Islet of Langerhans (tissue), 1 donor: ENCODE results near the gene KDM1A.
"Not testable (repeated sequence)": the region's sequence is repeated elsewhere in the genome, so short reads cannot be mapped to it uniquely, and the experiment has no call there.

Experiments
- FAIRE-seq: peaks from one replicate; lab custom pipeline; 2011; peaks lifted over from hg19 to GRCh38; lab: Jason Lieb, UNC

Gene KDM1A

DNA sequence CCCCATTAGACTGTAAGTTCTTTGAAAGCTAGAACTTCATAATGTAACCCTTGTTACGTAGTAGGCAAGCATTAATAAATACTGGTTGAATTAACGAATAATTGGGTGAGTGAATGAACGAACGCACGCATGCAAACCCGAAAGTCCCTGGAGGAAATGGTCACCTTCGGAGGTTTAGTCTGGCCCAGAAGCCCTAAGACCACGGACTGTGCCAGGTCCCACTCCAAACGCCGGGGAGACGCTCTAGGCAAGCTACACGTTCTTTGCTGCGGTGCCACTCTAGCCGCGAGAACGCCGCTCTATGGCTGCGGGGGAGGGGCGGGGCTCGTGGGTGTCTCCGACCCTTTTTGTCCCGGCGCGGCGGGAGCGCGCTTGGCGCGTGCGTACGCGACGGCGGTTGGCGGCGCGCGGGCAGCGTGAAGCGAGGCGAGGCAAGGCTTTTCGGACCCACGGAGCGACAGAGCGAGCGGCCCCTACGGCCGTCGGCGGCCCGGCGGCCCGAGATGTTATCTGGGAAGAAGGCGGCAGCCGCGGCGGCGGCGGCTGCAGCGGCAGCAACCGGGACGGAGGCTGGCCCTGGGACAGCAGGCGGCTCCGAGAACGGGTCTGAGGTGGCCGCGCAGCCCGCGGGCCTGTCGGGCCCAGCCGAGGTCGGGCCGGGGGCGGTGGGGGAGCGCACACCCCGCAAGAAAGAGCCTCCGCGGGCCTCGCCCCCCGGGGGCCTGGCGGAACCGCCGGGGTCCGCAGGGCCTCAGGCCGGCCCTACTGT lies at the start of gene KDM1A:
TSS of gene KDM1A (plus strand) at position 375 of the 769 bp plus-strand sequence. CDS start at position 504, 129 bp downstream.
- no peak for FAIRE-seq

DNA sequence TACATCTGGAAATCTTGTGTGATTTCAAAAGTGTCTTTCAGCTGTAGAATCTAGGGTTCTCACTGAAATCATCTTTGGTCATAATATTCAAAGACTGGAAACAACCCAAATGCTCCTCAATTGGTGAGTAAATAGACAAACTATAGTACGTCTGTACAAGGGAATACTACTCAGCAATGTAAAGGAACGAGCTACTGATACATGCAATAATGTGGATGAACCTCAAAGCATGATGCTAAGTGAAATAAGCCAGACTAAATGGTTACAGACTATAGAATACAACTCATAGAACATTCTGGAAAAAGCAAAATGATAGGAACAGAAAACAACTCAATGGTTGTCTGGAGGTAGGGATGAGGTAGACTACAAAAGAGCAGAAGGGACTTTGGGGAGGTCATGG lies 49.2 kb upstream of the KDM1A start:
- no peak for FAIRE-seq

DNA sequence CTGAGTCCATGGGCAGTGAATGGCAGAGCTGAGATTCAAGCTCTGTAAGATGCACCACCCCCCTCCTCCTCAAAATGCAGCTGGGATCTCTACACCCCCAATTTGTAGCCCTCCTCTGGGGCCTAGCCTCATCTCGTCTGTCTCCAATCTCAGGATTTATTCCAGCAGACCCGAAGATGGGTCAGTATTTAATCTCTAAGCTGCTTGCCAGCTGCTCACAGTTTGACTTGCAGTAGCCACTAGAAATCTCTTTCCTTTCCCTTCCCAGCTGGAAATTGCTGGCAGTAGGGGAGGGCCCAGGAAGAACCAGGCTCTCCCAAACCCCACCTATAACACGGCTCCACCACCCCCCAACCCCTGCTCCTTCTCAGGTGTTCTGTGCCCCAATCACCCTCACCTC lies 48.1 kb upstream of the KDM1A start:
- FAIRE-seq, result no peak

DNA sequence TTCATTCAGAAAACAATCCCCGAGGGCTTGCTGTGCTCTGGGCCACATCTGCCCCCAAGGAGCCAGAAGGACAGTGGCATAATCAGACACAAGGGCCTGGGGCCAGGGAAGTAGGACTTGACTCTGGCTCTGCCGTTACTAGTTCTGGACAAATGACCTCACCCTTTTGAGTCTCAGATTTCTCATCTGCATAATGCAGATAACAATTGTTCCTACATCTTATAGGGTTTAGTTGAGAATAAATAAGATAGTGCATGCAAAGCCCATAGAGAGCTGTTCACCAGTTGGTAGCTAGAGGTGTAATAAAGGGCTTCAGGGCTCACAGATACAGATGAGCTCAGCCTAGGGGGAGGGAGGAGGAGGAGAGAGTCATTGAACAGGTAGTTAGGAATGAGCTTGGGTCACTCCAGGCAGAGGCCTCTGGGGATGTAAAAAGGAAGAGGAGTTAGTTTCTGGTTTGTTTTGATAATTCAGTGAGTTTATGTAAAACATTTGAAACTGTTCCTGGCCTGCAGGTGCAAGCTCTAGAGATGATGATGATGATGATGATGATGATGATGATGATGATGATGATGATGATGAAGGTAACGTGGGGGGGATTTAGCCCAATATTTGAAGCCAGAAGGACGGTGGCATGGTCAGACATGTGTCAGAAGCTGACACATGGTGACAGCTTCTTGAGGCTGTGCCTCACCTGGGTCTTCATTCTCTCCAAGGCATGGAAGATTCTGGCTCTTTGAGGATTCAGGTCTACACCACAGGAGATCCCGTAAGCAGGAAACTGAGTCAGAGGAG lies 47.5 kb upstream of the KDM1A start:
- FAIRE-seq, result no peak

DNA sequence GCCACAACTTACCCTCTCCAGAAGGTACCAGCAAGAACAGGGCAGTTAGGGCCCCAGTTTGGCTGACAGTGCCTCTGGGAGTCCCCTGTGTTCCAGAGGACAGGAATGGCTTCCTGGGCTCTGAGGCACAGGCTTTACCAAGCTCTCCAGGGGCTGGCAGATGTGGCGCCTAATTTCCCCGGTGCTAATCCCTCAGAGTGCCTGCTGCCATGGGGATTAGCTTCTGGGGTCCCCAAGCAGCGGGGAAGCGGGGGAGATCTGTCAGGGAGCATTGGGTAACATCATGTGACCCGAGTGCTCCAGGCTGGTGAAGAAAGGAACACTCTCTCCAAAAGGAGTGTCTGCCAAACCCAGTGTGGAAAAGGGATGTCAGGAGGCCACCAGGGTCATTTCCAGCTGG lies 46.5 kb upstream of the KDM1A start, which contains the start of gene LACTBL1:
TSS of gene LACTBL1 (minus strand) at position 107 of the 400 bp plus-strand sequence. CDS start 550 bp downstream, outside the sequence.
- FAIRE-seq, result no peak

DNA sequence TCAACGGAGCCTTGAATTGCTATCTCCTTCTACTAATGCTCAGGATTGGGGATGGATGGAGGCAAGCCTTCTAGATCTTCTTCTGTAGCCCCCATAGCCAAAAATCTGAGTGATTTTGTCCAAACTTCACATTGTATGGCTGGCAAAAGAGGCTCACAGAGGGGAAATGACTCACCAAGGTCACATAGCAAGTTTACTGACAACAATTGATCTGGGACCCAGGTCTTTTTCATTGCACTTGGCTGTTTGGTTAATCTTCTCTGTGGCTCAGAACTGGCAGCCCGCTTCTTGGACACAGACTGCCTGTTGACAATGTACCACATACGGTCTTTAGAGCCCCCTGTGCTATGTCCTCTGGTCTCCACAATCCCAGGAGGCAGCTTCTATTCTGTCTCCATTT lies 43.6 kb upstream of the KDM1A start:
- FAIRE-seq, result no peak

DNA sequence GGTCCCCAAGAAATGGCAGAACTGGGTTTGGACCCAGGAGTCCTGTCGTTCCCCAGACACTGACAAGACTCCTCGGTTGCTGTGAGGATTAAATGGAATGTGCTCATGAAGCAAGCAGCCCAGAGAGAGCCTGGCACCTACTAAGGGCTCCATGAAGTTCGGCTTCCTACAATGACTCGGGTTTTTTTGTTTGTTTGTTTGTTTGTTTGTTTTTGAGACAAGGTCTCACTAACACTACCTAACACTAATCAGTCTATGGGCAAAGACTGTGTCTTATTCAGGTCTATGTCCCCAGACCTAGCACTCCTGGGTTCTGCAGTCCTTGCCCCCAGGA lies 43.2 kb upstream of the KDM1A start:
- FAIRE-seq, result no peak

DNA sequence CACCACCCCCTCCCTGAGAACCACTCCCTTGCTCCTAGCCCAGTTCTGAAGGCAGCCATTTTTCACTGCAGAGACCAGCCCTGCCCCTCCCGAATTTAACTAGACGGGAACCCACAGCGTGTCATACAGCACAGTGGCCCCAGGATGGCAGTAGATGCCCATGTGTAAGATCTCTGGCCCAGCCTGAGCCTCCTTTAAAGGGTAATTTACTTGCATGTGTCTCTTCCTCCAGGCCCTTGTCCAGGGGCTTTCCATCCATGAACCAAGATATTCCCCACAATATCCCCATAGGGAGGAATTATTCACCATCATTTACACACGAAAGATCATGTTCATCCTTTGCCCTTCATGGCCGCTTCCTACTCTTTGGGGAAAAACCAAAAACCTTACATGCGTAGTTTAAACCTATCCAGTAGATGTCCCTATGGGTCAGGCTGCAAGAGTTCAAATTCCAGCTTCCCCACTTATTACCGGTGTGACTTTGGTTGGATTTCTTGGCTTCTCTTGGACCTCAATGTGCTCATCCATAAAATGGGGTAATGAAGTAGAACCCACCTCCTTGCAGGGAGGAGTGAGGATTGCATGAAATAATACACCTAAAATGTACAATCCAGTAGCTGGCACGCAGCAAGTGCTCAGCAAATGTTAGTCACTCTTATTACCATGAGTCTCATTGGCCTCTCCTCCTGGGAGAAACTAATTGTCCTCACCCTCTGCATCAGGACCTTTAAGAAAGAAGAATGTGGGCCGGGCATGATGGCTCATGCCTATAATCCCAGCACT lies 42.6 kb upstream of the KDM1A start:
- peak; percentile 21 for FAIRE-seq

DNA sequence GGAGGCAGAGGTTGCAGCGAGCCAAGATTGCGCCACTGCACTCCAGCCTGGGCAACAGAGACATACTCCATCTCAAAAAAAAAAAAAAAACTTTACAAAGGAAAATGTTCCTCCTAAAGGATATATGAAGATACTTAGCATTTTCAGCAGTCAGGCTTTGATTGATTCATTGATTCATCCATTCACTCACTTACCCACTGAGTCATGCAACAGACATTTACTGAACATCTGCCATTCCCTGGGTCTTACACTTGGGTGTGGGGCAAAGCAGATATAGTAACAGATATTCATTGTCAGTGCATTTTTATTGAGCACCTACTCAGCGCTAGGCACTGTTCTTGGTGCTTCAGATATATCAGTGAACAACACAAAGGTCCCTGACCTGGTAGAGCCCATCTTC lies 41.0 kb upstream of the KDM1A start:
- FAIRE-seq, result no peak

DNA sequence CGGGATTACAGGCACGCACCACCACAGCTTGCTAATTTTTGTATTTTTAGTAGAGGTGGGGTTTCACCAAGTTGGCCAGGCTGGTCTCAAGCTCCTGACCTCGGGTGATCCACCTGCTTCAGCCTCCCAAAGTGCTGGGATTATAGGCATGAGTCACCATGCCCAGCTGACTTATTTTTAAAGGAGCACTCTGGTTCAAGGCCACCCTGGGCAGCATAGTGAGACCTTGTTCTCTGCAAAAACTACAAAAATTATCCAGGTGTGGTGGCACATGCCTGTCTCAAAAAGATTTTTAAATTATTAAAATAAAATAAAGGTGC lies 38.8 kb upstream of the KDM1A start:
- not testable (repeated sequence) for FAIRE-seq

DNA sequence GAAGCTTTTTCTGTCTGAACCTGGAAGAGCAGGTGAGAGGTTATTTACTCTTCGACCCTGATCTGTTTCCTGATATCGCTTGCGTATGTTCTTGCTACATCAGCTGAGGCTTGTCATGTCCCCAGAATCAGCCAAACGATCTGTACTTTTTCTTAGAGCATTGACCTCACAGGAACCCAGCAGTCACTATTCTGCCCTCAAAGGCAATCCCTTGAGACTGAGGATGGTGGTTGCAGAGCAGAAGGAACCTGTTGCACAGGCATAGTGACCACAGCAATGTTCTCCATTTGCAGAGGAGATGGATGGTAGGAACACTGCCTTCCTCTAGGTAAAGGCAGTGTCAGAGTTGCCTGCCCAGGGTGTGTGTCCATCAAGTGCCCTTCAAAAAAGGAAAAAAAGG lies 35.3 kb upstream of the KDM1A start:
- FAIRE-seq, result no peak

DNA sequence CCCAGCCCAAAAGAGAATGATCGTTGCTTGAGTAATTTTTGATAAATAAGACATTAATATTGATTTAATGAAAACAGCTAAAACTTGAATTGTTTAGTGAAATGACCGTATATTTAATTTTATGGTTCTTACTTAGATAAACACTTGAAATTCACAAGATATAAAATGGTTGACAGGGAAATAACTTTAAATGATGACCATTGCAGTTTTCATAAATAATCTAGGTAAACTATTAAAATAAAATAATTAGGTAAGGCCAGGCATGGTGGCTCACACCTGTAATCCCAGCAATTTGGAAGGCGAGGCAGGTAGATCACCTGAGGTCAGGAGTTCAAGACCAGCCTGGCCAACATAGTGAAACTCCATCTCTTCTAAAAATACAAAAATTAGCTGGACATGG lies 26.9 kb upstream of the KDM1A start:
- peak; percentile 90 for FAIRE-seq

DNA sequence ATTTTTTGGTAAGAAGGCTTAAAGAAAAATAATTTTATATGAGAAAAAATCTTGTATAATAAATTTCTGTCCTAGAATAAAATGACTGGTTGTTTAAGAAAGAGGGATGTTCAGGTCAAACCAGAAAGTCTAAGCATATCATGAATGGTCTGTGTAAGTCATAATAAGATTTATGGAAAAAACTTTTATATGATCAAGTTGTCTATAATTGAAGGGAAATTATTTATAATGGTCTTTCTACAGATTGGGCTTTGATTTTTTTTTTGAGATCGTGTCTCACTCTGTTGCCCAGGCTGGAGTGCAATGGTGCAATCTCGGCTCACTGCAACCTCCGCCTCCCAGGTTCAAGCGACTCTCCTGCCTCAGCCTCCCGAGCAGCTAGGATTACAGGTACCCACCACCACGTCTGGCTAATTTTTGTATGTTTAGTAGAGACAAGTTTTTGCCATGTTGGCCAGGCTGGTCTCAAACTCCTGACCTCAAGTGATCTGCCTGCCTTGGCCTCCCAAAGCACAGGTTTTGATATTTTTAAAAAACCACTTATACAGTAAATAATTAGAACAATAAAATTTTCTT lies 26.0 kb upstream of the KDM1A start:
- not testable (repeated sequence) for FAIRE-seq

DNA sequence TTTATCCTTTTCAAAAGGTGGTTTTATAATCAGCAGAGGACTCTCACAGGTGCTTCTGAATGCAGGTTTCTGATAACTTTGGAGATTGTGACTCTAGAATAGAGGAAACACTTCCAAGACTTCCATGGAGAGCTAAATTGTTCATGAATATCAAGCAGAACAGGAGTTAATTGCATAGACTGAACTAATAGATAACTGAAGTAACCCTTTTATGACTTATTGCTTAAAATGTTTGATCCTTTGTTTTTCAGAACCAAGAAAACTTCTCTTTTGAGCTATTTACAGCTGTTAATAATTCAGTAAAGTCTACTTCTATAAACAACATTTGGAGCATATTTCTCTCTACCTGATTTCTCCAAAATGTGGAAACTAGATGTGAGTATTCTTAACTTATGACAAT lies 23.5 kb upstream of the KDM1A start:
- no peak for FAIRE-seq

DNA sequence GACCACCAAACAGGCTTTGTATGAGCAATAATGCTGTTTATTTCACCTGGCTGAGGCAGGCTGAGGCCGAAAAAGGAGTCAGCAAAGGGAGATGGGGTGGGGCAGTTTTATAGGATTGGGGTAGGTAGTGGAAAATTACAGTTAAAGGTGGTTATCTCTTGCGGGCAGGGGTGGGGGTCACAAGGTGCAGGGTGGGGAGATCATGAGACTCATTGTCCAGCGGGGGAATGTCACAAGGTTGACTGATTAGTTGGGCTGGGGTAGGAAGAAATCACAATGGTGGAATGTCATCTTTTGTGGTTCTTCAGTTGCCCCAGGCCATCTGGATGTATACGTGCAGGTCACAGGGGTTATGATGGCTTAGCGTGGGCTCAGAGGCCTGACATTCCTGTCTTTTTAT lies 21.7 kb upstream of the KDM1A start:
- not testable (repeated sequence) for FAIRE-seq

DNA sequence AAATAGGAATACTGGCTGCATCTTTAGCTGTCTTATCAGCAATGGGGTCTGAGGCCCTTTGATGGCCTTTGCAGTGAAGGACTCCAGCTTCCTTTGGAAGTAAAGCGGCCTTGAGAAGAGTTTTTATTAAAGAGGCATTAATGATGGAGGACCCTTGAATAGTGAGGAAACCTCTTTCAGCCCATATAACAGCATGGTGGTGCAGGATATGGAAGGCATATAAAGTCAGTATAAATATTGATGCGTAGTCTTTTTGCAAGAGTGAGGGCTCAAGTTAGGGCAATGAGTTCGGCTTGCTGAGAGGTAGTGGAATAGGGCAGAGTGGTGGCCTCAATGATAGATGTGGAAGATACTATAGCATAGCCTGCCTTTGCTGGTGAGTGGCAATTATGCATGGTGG lies 19.1 kb upstream of the KDM1A start:
- not testable (repeated sequence) for FAIRE-seq

DNA sequence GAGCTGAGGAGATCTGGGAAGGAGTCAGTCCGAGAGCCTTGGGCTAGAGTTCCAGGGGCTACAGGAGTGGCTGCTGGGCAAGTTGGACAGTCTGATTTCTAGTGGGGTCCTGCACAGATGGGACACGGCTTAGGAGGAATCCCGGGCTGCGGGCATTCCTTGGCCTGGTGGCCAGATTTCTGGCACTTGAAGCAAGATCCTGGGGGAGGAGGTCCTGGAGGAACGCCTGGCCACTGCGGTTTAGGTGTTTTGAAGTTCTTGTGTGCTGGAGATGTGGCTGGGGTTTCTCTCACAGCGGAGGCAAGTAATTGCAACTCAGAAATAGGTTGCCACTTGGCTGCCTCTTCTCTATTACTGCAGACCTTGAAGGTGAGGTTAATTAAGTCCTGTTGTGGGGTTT lies 17.1 kb upstream of the KDM1A start:
- FAIRE-seq, result not testable (repeated sequence)

DNA sequence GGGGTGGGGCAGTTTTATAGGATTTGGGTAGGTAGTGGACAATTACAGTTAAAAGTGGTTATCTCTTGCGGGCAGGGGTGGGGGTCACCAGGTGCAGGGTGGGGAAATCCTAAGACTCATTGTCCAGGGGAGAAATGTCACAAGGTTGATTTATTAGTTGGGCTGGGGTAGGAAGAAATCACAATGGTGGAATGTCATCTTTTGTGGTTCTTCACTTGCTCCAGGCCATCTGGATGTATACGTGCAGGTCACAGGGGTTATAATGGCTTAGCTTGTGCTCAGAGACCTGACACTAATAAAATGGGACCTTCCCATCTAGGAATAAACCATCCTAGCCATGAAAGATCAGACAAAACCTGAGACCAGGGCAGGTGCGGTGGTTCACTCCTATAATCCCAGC lies 15.2 kb upstream of the KDM1A start:
- no peak for FAIRE-seq

DNA sequence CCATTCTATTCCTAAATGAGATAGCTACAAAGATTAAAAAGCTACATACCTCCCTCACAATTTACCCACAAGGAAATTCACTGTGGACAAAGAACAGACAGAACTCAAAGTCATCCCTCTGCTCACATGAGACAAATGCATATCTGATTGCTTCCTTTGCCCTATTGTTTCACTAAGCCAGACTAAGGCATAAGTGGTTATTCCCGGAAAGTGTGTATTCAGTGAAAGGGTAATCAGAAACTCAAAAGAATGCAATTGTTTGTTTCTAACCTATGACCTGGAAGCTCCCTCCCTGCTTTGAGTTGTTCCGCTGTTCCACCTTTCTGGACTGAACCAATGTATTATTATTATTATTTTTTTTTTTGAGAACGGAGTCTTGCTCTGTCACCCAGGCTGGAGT lies 14.5 kb upstream of the KDM1A start:
- FAIRE-seq, result not testable (repeated sequence)

DNA sequence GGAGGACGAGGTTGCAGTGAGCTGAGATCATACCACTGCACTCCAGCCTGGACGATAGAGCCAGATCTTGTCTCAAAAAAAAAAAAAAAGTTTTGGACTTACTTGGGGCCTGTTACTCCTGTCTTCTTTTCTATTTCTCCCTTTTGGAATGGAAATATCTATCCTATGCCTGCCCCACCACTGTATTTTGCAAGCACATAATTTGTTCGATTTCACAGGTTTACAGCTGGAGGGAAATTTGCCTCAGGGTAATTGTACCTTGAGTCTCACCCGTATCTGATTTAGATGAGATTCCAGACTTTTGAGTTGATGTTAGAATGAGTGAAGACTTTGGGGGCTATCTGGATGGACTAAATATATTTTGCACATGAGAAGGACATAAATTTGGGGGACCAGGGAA lies 12.2 kb upstream of the KDM1A start:
- FAIRE-seq, result no peak

DNA sequence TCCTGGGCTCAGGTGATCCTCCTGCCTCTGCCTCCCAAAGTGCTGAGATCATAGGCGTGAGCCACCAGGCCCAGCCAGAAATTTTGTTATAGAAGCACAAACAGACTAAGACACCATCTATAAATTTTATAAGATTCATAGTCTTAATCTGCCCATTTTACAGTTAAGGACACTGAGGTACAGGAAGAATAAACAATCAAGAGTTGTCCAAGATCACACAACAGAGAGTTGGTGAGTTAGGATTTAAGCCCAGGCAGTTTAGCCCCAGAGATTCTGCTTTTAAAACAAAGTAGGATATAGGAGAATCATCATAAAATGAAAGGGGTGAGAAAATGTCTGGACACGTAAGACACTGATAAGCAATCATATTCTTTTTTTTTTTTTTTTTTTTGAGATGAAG lies 10.4 kb upstream of the KDM1A start:
- FAIRE-seq, result no peak

DNA sequence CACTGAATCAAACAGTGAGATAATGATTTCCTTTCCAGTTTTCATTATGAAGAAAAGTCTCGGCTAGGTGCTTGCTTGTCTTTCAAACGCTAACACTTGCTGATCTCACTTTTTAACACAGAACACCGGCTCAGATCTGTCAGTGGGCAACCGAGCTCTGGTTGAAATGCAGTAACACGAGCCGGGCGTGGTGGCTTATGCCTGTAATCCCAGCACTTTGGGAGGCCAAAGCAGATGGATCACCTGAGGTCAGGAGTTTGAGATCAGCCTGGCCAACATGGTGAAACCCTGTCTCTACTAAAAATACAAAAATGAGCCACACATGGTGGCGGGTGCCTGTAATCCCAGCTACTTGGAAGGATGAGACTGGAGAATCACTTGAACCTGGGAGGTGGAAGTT lies 9.2 kb upstream of the KDM1A start:
- FAIRE-seq, result not testable (repeated sequence)

DNA sequence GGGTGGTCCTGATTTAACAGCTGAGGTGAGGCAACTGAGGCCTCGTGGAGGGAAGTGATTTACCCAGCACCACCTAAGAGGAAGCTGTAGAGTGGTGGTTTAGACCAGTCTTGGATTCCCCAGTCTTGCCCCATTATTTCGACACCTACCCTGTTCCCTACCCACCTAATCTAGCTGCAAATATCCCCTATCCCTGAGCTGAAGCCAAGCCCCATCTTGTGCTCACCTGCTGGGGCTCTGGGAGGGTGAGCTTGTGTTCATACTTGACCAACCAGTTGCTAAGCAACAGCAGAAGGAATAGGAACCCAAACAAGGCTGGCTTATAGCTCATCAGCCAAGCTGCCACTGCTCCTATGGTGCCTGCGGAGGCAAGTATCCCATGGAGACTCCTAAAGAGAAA lies 5.6 kb upstream of the KDM1A start:
- FAIRE-seq, result no peak
